Upper lobe of left lung (tissue), 4 donors: ENCODE measurements around the gene CCNI2.

Experiments used
- EP300 ChIP-seq, 4 donors: sonication (generic); formaldehyde crosslinking; IDR thresholded peaks; one replicate each; pipeline ENCODE4 v1.5.1; 2017; ENCODE audit warnings: antibody characterized with exemption in 4 of 4, control low read depth in 2 of 4
- POLR2A ChIP-seq, 4 donors: fragments of 450-650 bp; IDR thresholded peaks; one replicate each; pipeline ENCODE4 v1.5.1; 2016 to 2017; ENCODE audit warnings: antibody characterized with exemption in 4 of 4, mild to moderate bottlenecking in 2 of 4
- TF ChIP-seq, protein P1 (sequence below), 6 experiments: fragments of 450-650 bp in 4 of 6; fragments of 200-600 bp in 2 of 6; sonication (generic) in 2 of 6; IDR thresholded peaks; one replicate each; pipeline ENCODE4 v1.5.1; 2016 to 2019; ENCODE audit warnings: antibody characterized with exemption in 6 of 6

DNA sequence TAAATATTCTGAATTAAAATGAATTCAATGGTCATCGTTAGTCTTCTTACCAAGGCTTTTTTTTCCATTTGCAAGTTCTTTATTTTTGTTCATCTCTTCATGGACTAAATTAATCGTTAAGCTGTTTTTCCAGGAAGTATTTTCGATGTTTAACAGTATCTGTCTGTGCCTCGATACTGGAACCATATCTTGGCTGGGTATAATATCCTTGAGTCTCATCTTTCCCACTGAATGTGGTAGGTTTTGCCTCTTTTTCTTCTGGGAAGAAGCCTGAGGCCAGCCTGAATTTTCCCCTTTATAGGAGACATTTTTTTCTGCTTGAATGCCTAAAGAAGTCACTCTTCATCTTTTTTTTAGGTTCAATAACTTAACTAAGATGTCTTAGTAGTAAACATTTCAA, 33.8 kb downstream of the CCNI2 start:
- TF ChIP-seq, protein P1, sequence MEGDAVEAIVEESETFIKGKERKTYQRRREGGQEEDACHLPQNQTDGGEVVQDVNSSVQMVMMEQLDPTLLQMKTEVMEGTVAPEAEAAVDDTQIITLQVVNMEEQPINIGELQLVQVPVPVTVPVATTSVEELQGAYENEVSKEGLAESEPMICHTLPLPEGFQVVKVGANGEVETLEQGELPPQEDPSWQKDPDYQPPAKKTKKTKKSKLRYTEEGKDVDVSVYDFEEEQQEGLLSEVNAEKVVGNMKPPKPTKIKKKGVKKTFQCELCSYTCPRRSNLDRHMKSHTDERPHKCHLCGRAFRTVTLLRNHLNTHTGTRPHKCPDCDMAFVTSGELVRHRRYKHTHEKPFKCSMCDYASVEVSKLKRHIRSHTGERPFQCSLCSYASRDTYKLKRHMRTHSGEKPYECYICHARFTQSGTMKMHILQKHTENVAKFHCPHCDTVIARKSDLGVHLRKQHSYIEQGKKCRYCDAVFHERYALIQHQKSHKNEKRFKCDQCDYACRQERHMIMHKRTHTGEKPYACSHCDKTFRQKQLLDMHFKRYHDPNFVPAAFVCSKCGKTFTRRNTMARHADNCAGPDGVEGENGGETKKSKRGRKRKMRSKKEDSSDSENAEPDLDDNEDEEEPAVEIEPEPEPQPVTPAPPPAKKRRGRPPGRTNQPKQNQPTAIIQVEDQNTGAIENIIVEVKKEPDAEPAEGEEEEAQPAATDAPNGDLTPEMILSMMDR (IDR thresholded peaks at IDR 0.05) = no peak
- no peak for TF ChIP-seq EP300 (IDR thresholded peaks at IDR 0.05)
- no peak for TF ChIP-seq POLR2A (IDR thresholded peaks at IDR 0.05)
